ENCODE data around the gene SNX33.
A peak's percentile ranks its signal among the peaks of the same experiment; 100 is the strongest.
"Not testable (repeated sequence)": the region's sequence is repeated elsewhere in the genome, so short reads cannot be mapped to it uniquely, and the experiment has no call there.

Gene SNX33

DNA sequence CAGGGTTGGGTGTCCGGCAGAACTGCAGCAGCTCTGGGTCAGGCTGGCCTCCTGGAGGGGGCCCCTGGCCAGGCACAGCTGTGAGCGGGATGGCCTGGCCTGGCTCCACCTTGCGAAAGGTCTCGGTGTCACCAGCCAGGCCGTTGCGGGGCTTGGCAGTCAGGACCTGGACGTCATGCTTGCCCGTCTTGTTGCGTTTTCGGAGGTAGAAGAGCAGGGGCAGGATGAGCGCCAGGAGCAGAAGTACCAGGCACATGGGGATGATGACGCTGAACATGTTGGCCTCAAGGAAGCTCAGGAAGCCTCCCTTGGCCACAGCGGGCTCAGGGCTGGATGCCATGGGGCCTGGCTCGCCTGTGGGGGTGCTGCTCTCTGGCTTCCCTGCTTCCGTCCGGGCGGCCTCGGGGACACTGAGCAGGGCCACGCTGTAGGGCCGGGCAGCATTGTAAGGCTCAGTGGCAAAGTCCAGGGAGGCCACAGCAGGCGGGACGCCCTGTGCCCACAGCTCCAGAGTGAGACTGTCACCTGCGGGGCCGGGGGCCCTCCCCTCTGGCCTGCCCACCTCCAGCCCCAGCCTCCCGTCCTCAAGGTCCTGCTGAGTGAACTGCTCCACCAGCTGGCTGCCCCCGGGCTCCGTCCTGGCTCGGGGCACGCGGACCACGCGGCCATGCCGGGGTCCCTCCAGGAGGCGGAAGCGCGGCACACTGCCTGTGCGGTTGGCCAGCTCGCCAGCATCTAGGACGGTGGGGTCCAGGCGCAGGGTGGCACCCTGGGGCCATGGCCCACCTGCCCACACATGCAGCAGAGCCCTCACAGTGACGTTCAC lies 28.1 kb downstream of the SNX33 start:
- no peaks in the 10 kb centered on the region for H3K79me1 ChIP-seq (ENCODE audit: low read length)
- no peak overlapping the region for H4K8ac ChIP-seq (ENCODE audit: low read depth, low read length)
- H3K56ac ChIP-seq (ENCODE audit: low read length): peak overlapping the region; percentile 3
- no peak overlapping the region for H3K4me2 ChIP-seq (ENCODE audit: low read length)
- H3K18ac ChIP-seq (ENCODE audit: low read length): no peak overlapping the region
- no peak overlapping the region for H2AK5ac ChIP-seq (ENCODE audit: low read length)
- no peaks in the 10 kb centered on the region for H3K79me2 ChIP-seq (ENCODE audit: control insufficient read depth, insufficient read depth, low read length)
- peaks cover 13% of the 10 kb centered on the region for H3K4me1 ChIP-seq (ENCODE audit: control insufficient read depth, low read depth, low read length)
- no peak overlapping the region for H3K4ac ChIP-seq (ENCODE audit: low read depth, low read length)
- no CpG with 5 or more reads among the region's 41 CpGs for WGBS (ENCODE audit: extremely low coverage, insufficient coverage, low lambda C conversion rate)
- H2BK120ac ChIP-seq (ENCODE audit: low read depth, low read length): no peak overlapping the region
- no peak overlapping the region for H3K27ac ChIP-seq (ENCODE audit: low read depth, low read length)
- no peak overlapping the region for H3K23ac ChIP-seq (ENCODE audit: low read length)
- H4K5ac ChIP-seq (ENCODE audit: low read length): no peak overlapping the region
- no peak overlapping the region for H3K4me3 ChIP-seq (ENCODE audit: low read length)
- H2BK5ac ChIP-seq (ENCODE audit: low read length): no peak overlapping the region
- no peak for DNase-seq
- H2BK15ac ChIP-seq (replicated peaks; ENCODE audit: low read depth): no peak overlapping the region
- no peak overlapping the region for H3K9ac ChIP-seq (ENCODE audit: low read length)
- H3K36me3 ChIP-seq (ENCODE audit: control insufficient read depth, insufficient read depth, low read length): no peaks in the 10 kb centered on the region
- no peaks in the 10 kb centered on the region for H3K27me3 ChIP-seq (ENCODE audit: insufficient read depth, low read length, poor library complexity)

DNA sequence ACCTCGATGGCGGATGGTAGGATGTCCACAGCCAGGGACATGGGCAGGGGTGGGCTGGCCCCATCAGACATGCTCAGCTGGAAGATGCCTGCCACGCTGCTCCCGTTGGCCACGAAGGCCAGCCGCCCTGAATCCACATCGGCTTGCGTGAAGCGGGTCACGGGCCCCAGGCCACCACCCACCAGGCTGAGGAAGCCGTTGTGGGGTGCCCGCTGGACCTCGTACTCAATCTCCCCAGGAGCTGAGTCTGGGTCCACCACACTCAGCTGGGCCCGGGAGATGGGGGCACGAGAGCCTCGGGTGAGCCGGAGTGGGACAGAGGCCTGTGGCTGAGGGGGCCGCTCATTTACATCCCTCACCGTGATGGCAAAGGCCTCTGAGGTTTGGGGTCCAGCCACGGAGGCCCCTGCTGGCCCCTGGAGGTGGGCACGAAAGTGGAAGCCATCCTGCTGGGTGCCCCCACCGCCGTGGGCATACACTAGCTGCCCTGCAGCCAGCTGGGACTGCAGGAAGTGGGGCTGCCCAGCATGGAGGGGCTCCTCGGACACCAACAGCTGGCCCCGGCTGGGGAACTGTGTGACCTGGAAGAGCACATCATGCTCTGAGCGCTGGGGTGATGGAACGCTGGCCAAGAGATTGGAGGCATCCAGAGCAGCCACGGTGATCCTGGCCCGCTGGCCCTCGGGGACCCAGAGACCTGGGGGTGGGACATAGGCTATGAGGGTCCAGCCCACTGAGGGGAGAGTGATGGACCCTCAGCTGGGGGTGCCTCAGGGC lies 29.2 kb downstream of the SNX33 start:
- DNase-seq: no peak
- Histone ChIP-seq H3K4ac (ENCODE audit: low read depth, low read length) (no peak overlapping the region), H3K4me2 (ENCODE audit: low read length) (no peak overlapping the region), H3K79me2 (ENCODE audit: control insufficient read depth, insufficient read depth, low read length) (no peaks in the 10 kb centered on the region), H3K27ac (ENCODE audit: low read depth, low read length) (no peak overlapping the region), H2AK5ac (ENCODE audit: low read length) (no peak overlapping the region), H3K4me1 (ENCODE audit: control insufficient read depth, low read depth, low read length) (peaks cover 13% of the 10 kb centered on the region), H4K8ac (ENCODE audit: low read depth, low read length) (no peak overlapping the region), H3K4me3 (ENCODE audit: low read length) (no peak overlapping the region), H2BK5ac (ENCODE audit: low read length) (no peak overlapping the region), H3K36me3 (ENCODE audit: control insufficient read depth, insufficient read depth, low read length) (no peaks in the 10 kb centered on the region), H2BK15ac (replicated peaks; ENCODE audit: low read depth) (no peak overlapping the region), H3K18ac (ENCODE audit: low read length) (no peak overlapping the region), H2BK120ac (ENCODE audit: low read depth, low read length) (no peak overlapping the region), H3K56ac (ENCODE audit: low read length) (no peak overlapping the region), H3K79me1 (ENCODE audit: low read length) (no peaks in the 10 kb centered on the region), H3K9ac (ENCODE audit: low read length) (no peak overlapping the region), H3K23ac (ENCODE audit: low read length) (no peak overlapping the region), H3K27me3 (ENCODE audit: insufficient read depth, low read length, poor library complexity) (no peaks in the 10 kb centered on the region), H4K5ac (ENCODE audit: low read length) (no peak overlapping the region)
- WGBS (ENCODE audit: extremely low coverage, insufficient coverage, low lambda C conversion rate): no CpG with 5 or more reads among the region's 30 CpGs

DNA sequence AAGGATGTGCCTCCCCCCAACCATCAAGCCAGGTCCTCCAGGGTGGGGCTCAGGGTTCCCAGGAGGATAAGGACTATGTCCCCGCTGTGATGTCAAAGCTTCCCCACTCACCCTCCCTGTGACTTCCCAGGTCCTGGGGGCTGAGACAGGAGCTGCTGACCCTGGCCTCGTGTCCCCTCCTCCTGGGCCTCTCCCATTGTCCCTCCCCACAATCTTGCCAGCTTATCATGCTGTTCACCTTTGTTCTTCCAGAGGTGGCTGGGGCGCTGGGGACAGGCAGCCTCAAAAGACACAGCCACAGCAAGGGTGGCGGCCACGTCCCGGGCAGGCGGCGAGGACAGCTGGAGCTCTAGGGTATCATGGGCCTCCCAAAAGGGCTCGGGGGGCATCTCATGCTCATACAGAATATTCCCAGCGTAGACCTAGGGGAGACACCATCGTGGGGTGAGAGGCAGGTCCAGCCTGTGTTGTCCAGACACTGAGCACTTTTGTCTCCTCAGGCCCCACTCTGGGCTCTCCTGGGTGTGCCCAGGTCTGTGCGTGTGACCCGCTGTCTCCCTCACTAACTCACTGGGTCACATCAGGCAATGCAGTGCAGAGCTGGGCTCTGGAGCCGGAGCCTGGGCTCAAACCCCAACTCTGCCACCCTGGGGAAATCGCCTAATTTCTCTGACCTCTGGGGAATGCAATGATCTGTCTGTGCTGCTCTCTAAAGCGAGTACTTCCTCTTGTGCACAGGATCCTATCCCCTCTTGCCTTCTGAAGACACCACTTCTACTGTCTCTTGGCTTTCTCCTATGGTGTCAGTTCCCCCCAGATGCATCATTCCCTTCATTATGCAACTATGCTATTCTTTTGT lies 30.0 kb downstream of the SNX33 start:
- H3K79me1 ChIP-seq (ENCODE audit: low read length): no peaks in the 10 kb centered on the region
- H3K4me2 ChIP-seq (ENCODE audit: low read length): no peak overlapping the region
- no CpG with 5 or more reads among the region's 16 CpGs for WGBS (ENCODE audit: extremely low coverage, insufficient coverage, low lambda C conversion rate)
- no peak overlapping the region for H3K23ac ChIP-seq (ENCODE audit: low read length)
- no peaks in the 10 kb centered on the region for H3K27me3 ChIP-seq (ENCODE audit: insufficient read depth, low read length, poor library complexity)
- no peak overlapping the region for H3K9ac ChIP-seq (ENCODE audit: low read length)
- no peak overlapping the region for H4K8ac ChIP-seq (ENCODE audit: low read depth, low read length)
- H3K18ac ChIP-seq (ENCODE audit: low read length): no peak overlapping the region
- H4K5ac ChIP-seq (ENCODE audit: low read length): no peak overlapping the region
- no peak for DNase-seq
- H3K4me3 ChIP-seq (ENCODE audit: low read length): no peak overlapping the region
- no peak overlapping the region for H2BK5ac ChIP-seq (ENCODE audit: low read length)
- H3K4ac ChIP-seq (ENCODE audit: low read depth, low read length): no peak overlapping the region
- peaks cover 6% of the 10 kb centered on the region for H3K4me1 ChIP-seq (ENCODE audit: control insufficient read depth, low read depth, low read length)
- no peaks in the 10 kb centered on the region for H3K79me2 ChIP-seq (ENCODE audit: control insufficient read depth, insufficient read depth, low read length)
- no peak overlapping the region for H2BK120ac ChIP-seq (ENCODE audit: low read depth, low read length)
- no peak overlapping the region for H2BK15ac ChIP-seq (replicated peaks; ENCODE audit: low read depth)
- H3K56ac ChIP-seq (ENCODE audit: low read length): peak overlapping the region; percentile 19
- H2AK5ac ChIP-seq (ENCODE audit: low read length): no peak overlapping the region
- no peak overlapping the region for H3K27ac ChIP-seq (ENCODE audit: low read depth, low read length)
- no peaks in the 10 kb centered on the region for H3K36me3 ChIP-seq (ENCODE audit: control insufficient read depth, insufficient read depth, low read length)

DNA sequence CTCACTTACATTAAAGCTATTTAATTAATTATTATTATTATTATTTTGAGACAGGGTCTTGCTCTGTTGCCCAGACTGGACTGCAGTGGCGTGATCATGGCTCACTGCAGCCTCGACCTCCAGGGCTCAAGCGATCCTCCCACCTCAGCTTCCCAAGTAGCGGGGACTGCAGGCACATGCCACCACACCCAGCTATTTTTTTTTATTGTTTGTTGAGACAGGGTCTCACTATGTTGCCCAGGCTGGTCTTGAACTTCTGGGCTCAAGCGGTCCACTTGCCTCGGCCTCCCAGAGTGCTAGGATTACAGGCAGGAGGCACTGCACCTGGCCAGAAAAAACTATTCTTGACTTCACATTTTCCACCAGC lies 30.6 kb downstream of the SNX33 start:
- H3K4ac ChIP-seq (ENCODE audit: low read depth, low read length); H3K4me2 ChIP-seq (ENCODE audit: low read length); H3K36me3 ChIP-seq (ENCODE audit: control insufficient read depth, insufficient read depth, low read length); H2BK5ac ChIP-seq (ENCODE audit: low read length); H3K4me3 ChIP-seq (ENCODE audit: low read length); H3K56ac ChIP-seq (ENCODE audit: low read length); H3K23ac ChIP-seq (ENCODE audit: low read length); DNase-seq; H3K79me1 ChIP-seq (ENCODE audit: low read length); H3K79me2 ChIP-seq (ENCODE audit: control insufficient read depth, insufficient read depth, low read length); H3K4me1 ChIP-seq (ENCODE audit: control insufficient read depth, low read depth, low read length); H3K9ac ChIP-seq (ENCODE audit: low read length); H4K8ac ChIP-seq (ENCODE audit: low read depth, low read length); H4K5ac ChIP-seq (ENCODE audit: low read length); H2BK15ac ChIP-seq (replicated peaks; ENCODE audit: low read depth); H3K27ac ChIP-seq (ENCODE audit: low read depth, low read length); H2BK120ac ChIP-seq (ENCODE audit: low read depth, low read length); H3K27me3 ChIP-seq (ENCODE audit: insufficient read depth, low read length, poor library complexity); H3K18ac ChIP-seq (ENCODE audit: low read length); H2AK5ac ChIP-seq (ENCODE audit: low read length): not testable (repeated sequence)
- WGBS (ENCODE audit: extremely low coverage, insufficient coverage, low lambda C conversion rate): no CpG with 5 or more reads among the region's 6 CpGs

DNA sequence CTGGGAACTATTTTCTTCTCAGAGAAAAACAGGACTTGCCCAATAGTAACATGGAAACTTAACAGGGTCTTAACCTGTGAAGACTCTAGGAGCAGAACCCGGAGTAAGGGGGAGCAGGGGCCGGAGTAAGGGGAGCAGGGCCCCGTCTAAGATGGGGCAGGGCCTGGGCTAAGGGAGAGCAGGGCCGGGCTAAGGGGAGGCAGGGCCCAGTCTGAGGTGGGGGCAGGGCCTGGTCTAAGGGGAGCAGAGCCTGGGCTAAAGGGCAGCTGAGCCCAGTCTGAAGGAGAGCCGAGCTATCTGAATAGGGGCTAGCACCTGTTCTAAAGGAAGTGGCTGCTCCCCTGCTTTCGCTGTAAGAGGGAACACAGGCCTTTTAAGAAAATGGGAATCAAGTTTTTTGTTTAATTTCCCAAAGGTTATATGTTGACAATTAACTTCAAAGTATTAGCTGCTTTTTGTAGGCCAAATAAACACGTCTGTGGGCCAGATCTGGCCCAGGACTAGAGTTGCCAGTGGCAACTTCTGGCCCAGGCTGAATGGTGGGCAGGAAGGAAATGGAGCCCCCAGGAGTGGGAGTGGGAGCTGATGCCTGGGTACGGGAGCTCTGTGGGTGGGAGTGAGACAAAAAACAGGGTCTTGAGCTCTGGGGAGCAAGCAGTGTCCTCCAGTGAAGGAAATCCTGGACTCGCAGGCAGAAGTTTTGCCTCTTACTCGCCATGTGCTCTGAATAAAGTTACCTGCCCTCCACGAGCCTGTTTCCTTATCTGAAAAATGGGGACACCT lies 32.5 kb downstream of the SNX33 start:
- H3K27ac ChIP-seq (ENCODE audit: low read depth, low read length): no peak overlapping the region
- H3K79me1 ChIP-seq (ENCODE audit: low read length): no peaks in the 10 kb centered on the region
- WGBS (ENCODE audit: extremely low coverage, insufficient coverage, low lambda C conversion rate): no CpG with 5 or more reads among the region's 11 CpGs

More for the DNA sequence above, 32.5 kb downstream of the SNX33 start:
- Histone ChIP-seq H4K5ac (ENCODE audit: low read length) (no peak overlapping the region), H3K4me2 (ENCODE audit: low read length) (no peak overlapping the region), H3K36me3 (ENCODE audit: control insufficient read depth, insufficient read depth, low read length) (no peaks in the 10 kb centered on the region), H3K4me3 (ENCODE audit: low read length) (no peak overlapping the region), H3K56ac (ENCODE audit: low read length) (no peak overlapping the region), H3K27me3 (ENCODE audit: insufficient read depth, low read length, poor library complexity) (no peaks in the 10 kb centered on the region), H3K23ac (ENCODE audit: low read length) (no peak overlapping the region), H3K4ac (ENCODE audit: low read depth, low read length) (no peak overlapping the region), H4K8ac (ENCODE audit: low read depth, low read length) (no peak overlapping the region), H2BK5ac (ENCODE audit: low read length) (no peak overlapping the region), H3K79me2 (ENCODE audit: control insufficient read depth, insufficient read depth, low read length) (no peaks in the 10 kb centered on the region), H3K18ac (ENCODE audit: low read length) (no peak overlapping the region), H2BK120ac (ENCODE audit: low read depth, low read length) (no peak overlapping the region), H3K4me1 (ENCODE audit: control insufficient read depth, low read depth, low read length) (no peaks in the 10 kb centered on the region), H3K9ac (ENCODE audit: low read length) (no peak overlapping the region), H2BK15ac (replicated peaks; ENCODE audit: low read depth) (no peak overlapping the region), H2AK5ac (ENCODE audit: low read length) (no peak overlapping the region)
- DNase-seq: no peak

Data from mesendoderm (in vitro differentiated cells).